OCI-LY1 (cell line): ENCODE results near the gene NUP37.
"Not testable (repeated sequence)": the region's sequence is repeated elsewhere in the genome, so short reads cannot be mapped to it uniquely, and the experiment has no call there.

Source experiments
- EZH2 ChIP-seq: fragments of 200-600 bp; sonication (generic), shearing (Covaris generic); IDR thresholded peaks from 2 replicates; pipeline ENCODE4 v1.8.0; 2017; ENCODE audit warnings: borderline replicate concordance, mixed run types, mild to moderate bottlenecking, antibody characterized with exemption, low read length, moderate library complexity, mixed read lengths
- TF ChIP-seq, protein P1 (sequence below): fragments of 200-600 bp; sonication (generic), shearing (Covaris generic); IDR thresholded peaks from 2 replicates; pipeline ENCODE4 v1.5.1; 2017; ENCODE audit warnings: mild to moderate bottlenecking, antibody characterized with exemption, low read length, moderate library complexity, mixed read lengths

DNA sequence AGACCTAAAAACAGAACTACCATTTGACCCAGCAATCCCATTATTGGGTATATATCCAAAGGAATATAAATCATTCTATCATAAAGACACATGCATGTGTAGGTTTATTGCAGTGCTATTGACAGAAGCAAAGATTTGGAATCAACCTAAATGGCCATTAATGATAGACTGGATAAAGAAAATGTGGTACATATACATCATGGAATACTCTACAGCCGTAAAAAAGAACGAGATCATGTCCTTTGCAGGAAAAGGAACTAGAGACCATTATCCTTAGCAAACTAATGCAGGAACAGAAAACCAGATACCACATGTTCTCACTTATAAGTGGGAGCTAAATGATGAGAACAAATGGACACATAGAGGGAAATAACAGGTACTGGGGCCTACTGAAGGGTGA lies 11.5 kb upstream of the NUP37 start:
- TF ChIP-seq, protein P1, sequence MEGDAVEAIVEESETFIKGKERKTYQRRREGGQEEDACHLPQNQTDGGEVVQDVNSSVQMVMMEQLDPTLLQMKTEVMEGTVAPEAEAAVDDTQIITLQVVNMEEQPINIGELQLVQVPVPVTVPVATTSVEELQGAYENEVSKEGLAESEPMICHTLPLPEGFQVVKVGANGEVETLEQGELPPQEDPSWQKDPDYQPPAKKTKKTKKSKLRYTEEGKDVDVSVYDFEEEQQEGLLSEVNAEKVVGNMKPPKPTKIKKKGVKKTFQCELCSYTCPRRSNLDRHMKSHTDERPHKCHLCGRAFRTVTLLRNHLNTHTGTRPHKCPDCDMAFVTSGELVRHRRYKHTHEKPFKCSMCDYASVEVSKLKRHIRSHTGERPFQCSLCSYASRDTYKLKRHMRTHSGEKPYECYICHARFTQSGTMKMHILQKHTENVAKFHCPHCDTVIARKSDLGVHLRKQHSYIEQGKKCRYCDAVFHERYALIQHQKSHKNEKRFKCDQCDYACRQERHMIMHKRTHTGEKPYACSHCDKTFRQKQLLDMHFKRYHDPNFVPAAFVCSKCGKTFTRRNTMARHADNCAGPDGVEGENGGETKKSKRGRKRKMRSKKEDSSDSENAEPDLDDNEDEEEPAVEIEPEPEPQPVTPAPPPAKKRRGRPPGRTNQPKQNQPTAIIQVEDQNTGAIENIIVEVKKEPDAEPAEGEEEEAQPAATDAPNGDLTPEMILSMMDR: not testable (repeated sequence)
- not testable (repeated sequence) for TF ChIP-seq EZH2
